TTC549 (cell line): ENCODE measurements around the gene GPR162.
"Not testable (repeated sequence)": the region's sequence is repeated elsewhere in the genome, so short reads cannot be mapped to it uniquely, and the experiment has no call there.

Source experiments
- FAIRE-seq: peaks from 2 replicates; lab custom pipeline; 2012; peaks lifted over from hg19 to GRCh38; lab: Jason Lieb, UNC

Gene GPR162

GRCh38 chr12:6858799-6859198 is 37.2 kb downstream of the GPR162 start:
- FAIRE-seq: no peak

GRCh38 chr12:6860116-6860515 is 38.5 kb downstream of the GPR162 start:
- no peak for FAIRE-seq

GRCh38 chr12:6860942-6861341 is 39.3 kb downstream of the GPR162 start:
- no peak for FAIRE-seq

- FAIRE-seq: no peak
These were observed 39.8 kb downstream of the GPR162 start for GRCh38 chr12:6861391-6861790.

- FAIRE-seq: no peak
These were observed 41.4 kb downstream of the GPR162 start for GRCh38 chr12:6863033-6863432.

- FAIRE-seq: no peak
These were observed 42.1 kb downstream of the GPR162 start for GRCh38 chr12:6863586-6864321.

GRCh38 chr12:6865307-6865706 is 43.7 kb downstream of the GPR162 start:
- not testable (repeated sequence) for FAIRE-seq

- no peak for FAIRE-seq
These were observed 44.7 kb downstream of the GPR162 start for GRCh38 chr12:6866163-6866919.

GRCh38 chr12:6866920-6867412 is 45.3 kb downstream of the GPR162 start:
- FAIRE-seq: no peak

- no peak for FAIRE-seq
These were observed 46.0 kb downstream of the GPR162 start, which contains the start of gene TPI1 for GRCh38 chr12:6867413-6868210. Gene TPI1, plus strand, starts transcription at chr12:6867531. Its CDS starts 36 bp downstream, at chr12:6867567.

- FAIRE-seq: no peak
These were observed 46.8 kb downstream of the GPR162 start for GRCh38 chr12:6868211-6869048.

GRCh38 chr12:6869049-6870021 is 47.7 kb downstream of the GPR162 start:
- FAIRE-seq: no peak

- not testable (repeated sequence) for FAIRE-seq
These were observed 48.7 kb downstream of the GPR162 start for GRCh38 chr12:6870304-6870703.

- FAIRE-seq: no peak
These were observed 49.7 kb downstream of the GPR162 start for GRCh38 chr12:6871052-6871957.

GRCh38 chr12:6872073-6873048 is 50.7 kb downstream of the GPR162 start:
- no peak for FAIRE-seq

- no peak for FAIRE-seq
These were observed 51.7 kb downstream of the GPR162 start, which contains the start of gene SPSB2 for GRCh38 chr12:6873094-6874014. Gene SPSB2, minus strand, starts transcription at chr12:6873303. Its CDS starts 402 bp downstream, at chr12:6872901.

GRCh38 chr12:6874015-6874368 is 52.4 kb downstream of the GPR162 start:
- not testable (repeated sequence) for FAIRE-seq
